CD14-positive monocyte (primary cell): ENCODE results near the gene NTN5. TPM values are rescaled to one million over a fixed set of nuclear protein-coding genes. Genes with fewer than 3 reads are reported as not detected.

Experiments used
- DNase-seq, 3 donors: peaks; one replicate each; pipeline ENCODE4 v3.0.0-alpha.2; 2011 to 2022
- H2AFZ ChIP-seq: 2 replicates; pipeline ENCODE4 v1.6.0; 2012; ENCODE audit warnings: mild to moderate bottlenecking, low read depth, low read length, inconsistent platforms; ENCODE audit not compliant: insufficient read depth, poor library complexity, severe bottlenecking
- H3K27ac ChIP-seq, 2 donors: 1 replicate in 1 of 2; 2 replicates in 1 of 2; pipeline ENCODE4 v1.5.1; 2012 to 2013; ENCODE audit warnings: low read length in 2 of 2, control low read depth in 1 of 2, inconsistent platforms in 1 of 2, low read depth in 1 of 2, mild to moderate bottlenecking in 1 of 2
- H3K27me3 ChIP-seq, 2 donors: one replicate each; pipeline versions ENCODE4 v1.6.0 to v1.6.1; 2011 to 2013; ENCODE audit warnings: low read length in 2 of 2; ENCODE audit not compliant: control insufficient read depth in 2 of 2, insufficient read depth in 2 of 2
- H3K36me3 ChIP-seq, 2 donors: replicated peaks in 1 of 2; 1 replicate in 1 of 2; 2 replicates in 1 of 2; pipeline versions ENCODE4 v1.5.1 to v1.6.1; 2012 to 2013; ENCODE audit warnings: low read length in 2 of 2, control low read depth in 1 of 2, inconsistent platforms in 1 of 2, mild to moderate bottlenecking in 1 of 2; ENCODE audit not compliant: insufficient read depth in 2 of 2, control insufficient read depth in 1 of 2
- H3K4me1 ChIP-seq, 2 donors: 1 replicate in 1 of 2; 2 replicates in 1 of 2; pipeline versions ENCODE4 v1.5.1 to v1.6.1; 2012 to 2013; ENCODE audit warnings: low read length in 2 of 2, control low read depth in 1 of 2, inconsistent platforms in 1 of 2, mild to moderate bottlenecking in 1 of 2, moderate library complexity in 1 of 2; ENCODE audit not compliant: insufficient read depth in 2 of 2, control insufficient read depth in 1 of 2
- H3K4me2 ChIP-seq: replicated peaks from 2 replicates; pipeline ENCODE3; 2012; ENCODE audit warnings: low read length, moderate library complexity, mild to moderate bottlenecking; ENCODE audit not compliant: poor library complexity, severe bottlenecking; ENCODE audit errors: extremely low read depth
- H3K4me3 ChIP-seq, 3 experiments: fragments of 200-600 bp in 1 of 3; sonication (generic) in 1 of 3; replicated peaks in 1 of 3; 1 replicate in 2 of 3; 2 replicates in 1 of 3; pipeline ENCODE4 v1.5.1; 2011 to 2013; ENCODE audit warnings: low read length in 3 of 3, mild to moderate bottlenecking in 3 of 3, control low read depth in 2 of 3, low read depth in 2 of 3, inconsistent platforms in 1 of 3, moderate library complexity in 1 of 3
- H3K79me2 ChIP-seq: 2 replicates; pipeline ENCODE4 v1.6.0; 2012; ENCODE audit warnings: mild to moderate bottlenecking, control low read depth, inconsistent platforms, low read length, moderate library complexity; ENCODE audit not compliant: insufficient read depth
- H3K9ac ChIP-seq: 2 replicates; pipeline ENCODE4 v1.6.0; 2017; ENCODE audit warnings: low read length, mild to moderate bottlenecking; ENCODE audit not compliant: insufficient read depth, poor library complexity, severe bottlenecking
- H3K9me3 ChIP-seq, 2 donors: replicated peaks in 1 of 2; 1 replicate in 1 of 2; 2 replicates in 1 of 2; pipeline versions ENCODE4 v1.5.1 to v1.6.1; 2012 to 2013; ENCODE audit warnings: low read length in 2 of 2, control low read depth in 1 of 2; ENCODE audit not compliant: control insufficient read depth in 1 of 2, insufficient read depth in 1 of 2
- H4K20me1 ChIP-seq: 2 replicates; pipeline ENCODE4 v1.6.0; 2012; ENCODE audit warnings: mild to moderate bottlenecking, low read length, control low read depth, moderate library complexity; ENCODE audit not compliant: insufficient read depth
- H3K27ac Mint-ChIP-seq, 7 donors: one replicate each; pipeline ENCODE4 v1.8.0; 2020; ENCODE audit warnings: mild to moderate bottlenecking in 7 of 7, mixed read lengths in 7 of 7, moderate library complexity in 6 of 7, inconsistent platforms in 2 of 7
- H3K27me3 Mint-ChIP-seq, 3 donors: one replicate each; pipeline ENCODE4 v1.8.0; 2021 to 2022; ENCODE audit warnings: low read depth in 3 of 3, mild to moderate bottlenecking in 3 of 3, mixed read lengths in 3 of 3, moderate library complexity in 3 of 3, inconsistent platforms in 1 of 3
- H3K36me3 Mint-ChIP-seq, 2 donors: one replicate each; pipeline ENCODE4 v1.8.0; 2020; ENCODE audit warnings: mixed read lengths in 2 of 2, inconsistent platforms in 1 of 2, mild to moderate bottlenecking in 1 of 2
- H3K4me1 Mint-ChIP-seq: one replicate; pipeline ENCODE4 v1.8.0; 2020; ENCODE audit warnings: mild to moderate bottlenecking, mixed read lengths
- H3K4me3 Mint-ChIP-seq, 2 donors: one replicate each; pipeline ENCODE4 v1.8.0; 2020; ENCODE audit warnings: mild to moderate bottlenecking in 2 of 2, mixed read lengths in 2 of 2, moderate library complexity in 1 of 2
- H3K9me3 Mint-ChIP-seq, 7 donors: one replicate each; pipeline ENCODE4 v1.8.0; 2020 to 2022; ENCODE audit warnings: mixed read lengths in 7 of 7, mild to moderate bottlenecking in 6 of 7, moderate library complexity in 6 of 7, inconsistent platforms in 2 of 7
- WGBS: methylation state at CpG from one replicate; pipeline ENCODE4 v1.1.5; 2013; ENCODE audit warnings: missing lambda C conversion rate; ENCODE audit not compliant: insufficient coverage; 5-methylcytosine and 5-hydroxymethylcytosine counted together
- intact Hi-C, 2 donors: fragments of 100-400 bp; cut with micrococcal nuclease; formaldehyde crosslinking; loops; one replicate each; pipeline versions ENCODE4 v1.15.0 to v1.15.1; 2023
- polyA plus RNA-seq, 3 donors: library from polyadenylated mRNA; depleted of rRNA in 1 of 3; unstranded in 2 of 3; stranded (reverse) in 1 of 3; fragments of 300-500 nt in 2 of 3; fragments of >200 nt in 1 of 3; fragmentation: Illumina TruSeq in 2 of 3; gene quantifications; 1 replicate in 2 of 3; 2 replicates in 1 of 3; pipeline ENCODE4 v1.2.3, GENCODE V29; 2012 to 2021
- TF ChIP-seq, protein P1 (sequence below): fragments of 200-600 bp; IDR thresholded peaks from one replicate; pipeline ENCODE4 v1.8.0; 2022; ENCODE audit warnings: antibody characterized with exemption, mild to moderate bottlenecking

NTN5 gene
- polyA plus RNA-seq, 3 donors: 0.44 TPM; not detected in 2

GRCh38 chr19:48720613-48721296 is 47.9 kb upstream of the NTN5 start:
- peaks cover 19% of the 10 kb centered on the region for H3K4me1 Mint-ChIP-seq
- peaks cover 0 to 6% (median 0%) of the 10 kb centered on the region in 3 donors for H3K27me3 Mint-ChIP-seq
- WGBS: 4% methylated on average over 24 of the region's 42 CpGs
- H3K4me3 ChIP-seq: peak overlapping the region; percentile 34 to 76 (median 72)
- DNase-seq: peak; percentile 88 to 93 (median 93)
- peak overlapping the region; percentile 82 for H2AFZ ChIP-seq
- TF ChIP-seq, protein P1, sequence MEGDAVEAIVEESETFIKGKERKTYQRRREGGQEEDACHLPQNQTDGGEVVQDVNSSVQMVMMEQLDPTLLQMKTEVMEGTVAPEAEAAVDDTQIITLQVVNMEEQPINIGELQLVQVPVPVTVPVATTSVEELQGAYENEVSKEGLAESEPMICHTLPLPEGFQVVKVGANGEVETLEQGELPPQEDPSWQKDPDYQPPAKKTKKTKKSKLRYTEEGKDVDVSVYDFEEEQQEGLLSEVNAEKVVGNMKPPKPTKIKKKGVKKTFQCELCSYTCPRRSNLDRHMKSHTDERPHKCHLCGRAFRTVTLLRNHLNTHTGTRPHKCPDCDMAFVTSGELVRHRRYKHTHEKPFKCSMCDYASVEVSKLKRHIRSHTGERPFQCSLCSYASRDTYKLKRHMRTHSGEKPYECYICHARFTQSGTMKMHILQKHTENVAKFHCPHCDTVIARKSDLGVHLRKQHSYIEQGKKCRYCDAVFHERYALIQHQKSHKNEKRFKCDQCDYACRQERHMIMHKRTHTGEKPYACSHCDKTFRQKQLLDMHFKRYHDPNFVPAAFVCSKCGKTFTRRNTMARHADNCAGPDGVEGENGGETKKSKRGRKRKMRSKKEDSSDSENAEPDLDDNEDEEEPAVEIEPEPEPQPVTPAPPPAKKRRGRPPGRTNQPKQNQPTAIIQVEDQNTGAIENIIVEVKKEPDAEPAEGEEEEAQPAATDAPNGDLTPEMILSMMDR: no peak
- H3K4me2 ChIP-seq: peak overlapping the region; percentile 81
- H3K27me3 ChIP-seq: no peaks in the 10 kb centered on the region
- H3K27ac ChIP-seq: peak overlapping the region; percentile 82 to 85
- H3K27ac Mint-ChIP-seq: peak overlapping the region; percentile 93 to 97 (median 96)
- H3K9ac ChIP-seq: peak overlapping the region; percentile 65
- peaks cover 12 to 14% (median 12%) of the 10 kb centered on the region in 7 donors for H3K9me3 Mint-ChIP-seq
- no peaks in the 10 kb centered on the region for H3K79me2 ChIP-seq
- peaks cover 3 to 13% of the 10 kb centered on the region in 2 donors for H3K9me3 ChIP-seq
- intact Hi-C loops: loop anchor here in 1 of 2 donors (5.0 kb wide), 1 partner anchor 73 kb away; the partner anchor contains the start of gene CA11
- peak overlapping the region; percentile 93 to 96 for H3K4me3 Mint-ChIP-seq
- H3K36me3 Mint-ChIP-seq: peaks cover 0 to 8% of the 10 kb centered on the region in 2 donors
- H3K36me3 ChIP-seq: no peaks in the 10 kb centered on the region
- H4K20me1 ChIP-seq: no peaks in the 10 kb centered on the region
- H3K4me1 ChIP-seq: peaks cover 16 to 27% of the 10 kb centered on the region in 2 donors

DNA sequence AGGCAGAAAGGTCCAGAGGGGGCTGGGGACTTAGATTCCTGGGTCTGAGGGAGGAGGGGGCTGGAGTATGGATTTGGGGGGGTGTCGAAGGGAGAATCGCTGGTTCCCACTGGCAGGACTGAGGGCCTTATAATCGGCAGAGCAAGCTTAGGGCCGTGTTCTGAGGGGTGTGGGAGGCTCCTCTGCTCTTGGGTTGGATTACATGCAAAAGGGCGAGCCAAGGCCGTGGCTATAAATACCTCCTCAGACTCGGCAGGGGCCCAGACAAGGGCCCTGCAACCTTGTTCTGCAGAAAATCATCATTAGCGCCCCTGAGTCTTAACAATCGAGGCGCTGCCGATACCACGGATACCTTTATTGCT is 47.4 kb upstream of the NTN5 start:
- Mint-ChIP-seq H3K4me1 (peaks cover 14% of the 10 kb centered on the region), H3K9me3 (peaks cover 6 to 9% (median 7%) of the 10 kb centered on the region in 7 donors), H3K27me3 (peaks cover 0 to 6% (median 1%) of the 10 kb centered on the region in 3 donors), H3K27ac (peak overlapping the region in 3 of 7 donors; percentile 96 to 97 (median 96)), H3K4me3 (peak overlapping the region; percentile 93 to 96), H3K36me3 (peaks cover 0 to 3% of the 10 kb centered on the region in 2 donors)
- H3K27me3 ChIP-seq: no peaks in the 10 kb centered on the region
- H3K27ac ChIP-seq: no peak overlapping the region
- H3K4me1 ChIP-seq: peaks cover 11 to 22% of the 10 kb centered on the region in 2 donors
- H3K36me3 ChIP-seq: no peaks in the 10 kb centered on the region
- no peaks in the 10 kb centered on the region for H3K79me2 ChIP-seq
- peaks cover 3 to 8% of the 10 kb centered on the region in 2 donors for H3K9me3 ChIP-seq
- TF ChIP-seq, protein P1: no peak
- WGBS: 41% methylated on average over 12 of the region's 12 CpGs
- no peak for DNase-seq
- intact Hi-C loops: loop anchor here in 1 of 2 donors (5.0 kb wide), 1 partner anchor 73 kb away; the partner anchor contains the start of gene CA11
- H3K4me2 ChIP-seq: peak overlapping the region; percentile 81
- H4K20me1 ChIP-seq: no peaks in the 10 kb centered on the region
- peak overlapping the region in 1 of 3 experiments; percentile 76 for H3K4me3 ChIP-seq
- no peak overlapping the region for H2AFZ ChIP-seq
- no peak overlapping the region for H3K9ac ChIP-seq
